Liver (tissue), 9 donors: ENCODE results near the gene HBA2. TPM values are rescaled to one million over a fixed set of nuclear protein-coding genes. Genes with fewer than 3 reads are reported as not detected.

Experiments used
- DNase-seq: peaks from one replicate; pipeline ENCODE4 v3.0.0-alpha.2; 2017; ENCODE audit warnings: low spot score
- H3K27ac ChIP-seq, 2 donors: one replicate each; pipeline ENCODE4 v1.7.0; 2013; ENCODE audit warnings: inconsistent platforms in 2 of 2, low read length in 2 of 2, control low read depth in 1 of 2, low read depth in 1 of 2, mild to moderate bottlenecking in 1 of 2
- H3K27me3 ChIP-seq, 4 donors: one replicate each; pipeline versions ENCODE4 v1.6.1 to v1.7.0; 2013; ENCODE audit warnings: low read length in 3 of 4, inconsistent platforms in 1 of 4, mild to moderate bottlenecking in 1 of 4, moderate library complexity in 1 of 4; ENCODE audit not compliant: control insufficient read depth in 4 of 4, insufficient read depth in 4 of 4
- H3K36me3 ChIP-seq, 4 donors: one replicate each; pipeline versions ENCODE4 v1.6.1 to v1.7.0; 2013; ENCODE audit warnings: low read length in 3 of 4, mild to moderate bottlenecking in 3 of 4, low read depth in 1 of 4, moderate library complexity in 1 of 4; ENCODE audit not compliant: control insufficient read depth in 4 of 4, insufficient read depth in 3 of 4
- H3K4me1 ChIP-seq, 4 donors: one replicate each; pipeline versions ENCODE4 v1.6.1 to v1.7.0; 2013; ENCODE audit warnings: low read length in 3 of 4, mild to moderate bottlenecking in 3 of 4, moderate library complexity in 1 of 4; ENCODE audit not compliant: control insufficient read depth in 4 of 4, insufficient read depth in 4 of 4
- H3K4me3 ChIP-seq, 3 donors: one replicate each; pipeline versions ENCODE4 v1.6.1 to v1.7.0; 2013; ENCODE audit warnings: low read length in 3 of 3, control low read depth in 1 of 3, low read depth in 1 of 3, mild to moderate bottlenecking in 1 of 3
- H3K9ac ChIP-seq, 2 donors: one replicate each; pipeline ENCODE4 v1.7.0; 2013; ENCODE audit warnings: low read length in 2 of 2, mild to moderate bottlenecking in 2 of 2, moderate library complexity in 2 of 2, control low read depth in 1 of 2, low read depth in 1 of 2
- H3K9me3 ChIP-seq, 4 donors: one replicate each; pipeline versions ENCODE4 v1.6.1 to v1.7.0; 2013; ENCODE audit warnings: low read length in 3 of 4; ENCODE audit not compliant: control insufficient read depth in 4 of 4
- ATF3 ChIP-seq: IDR thresholded peaks from 2 replicates; pipeline ENCODE4 v1.6.1; 2016; ENCODE audit warnings: antibody characterized with exemption
- CTCF ChIP-seq: fragments of 150-350 bp; IDR thresholded peaks from 2 replicates; pipeline ENCODE4 v1.5.1; 2017; ENCODE audit warnings: improper control_type of control experiment, low read depth, low read length; ENCODE audit not compliant: missing input control
- EGR1 ChIP-seq, 2 donors: IDR thresholded peaks; 2 replicates each; pipeline ENCODE4 v1.6.1; 2016 to 2018; ENCODE audit warnings: antibody characterized with exemption in 2 of 2, low read depth in 2 of 2
- FOXA1 ChIP-seq: IDR thresholded peaks from 2 replicates; pipeline ENCODE4 v1.6.1; 2016; ENCODE audit warnings: antibody characterized with exemption
- GABPA ChIP-seq, 2 donors: IDR thresholded peaks in 1 of 2; conservative IDR thresholded peaks in 1 of 2; 2 replicates each; pipeline ENCODE4 v1.6.1; 2016; ENCODE audit warnings: antibody characterized with exemption in 2 of 2, mild to moderate bottlenecking in 1 of 2, moderate library complexity in 1 of 2
- HNF4A ChIP-seq, 2 donors: conservative IDR thresholded peaks; 2 replicates each; pipeline ENCODE4 v1.6.1; 2016; ENCODE audit warnings: antibody characterized with exemption in 2 of 2, mild to moderate bottlenecking in 2 of 2
- HNF4G ChIP-seq: IDR thresholded peaks from 2 replicates; pipeline ENCODE4 v1.6.1; 2016; ENCODE audit warnings: antibody characterized with exemption
- JUND ChIP-seq, 2 donors: IDR thresholded peaks; 2 replicates each; pipeline ENCODE4 v1.6.1; 2016; ENCODE audit warnings: antibody characterized with exemption in 2 of 2
- MAX ChIP-seq: IDR thresholded peaks from 2 replicates; pipeline ENCODE4 v1.6.1; 2016; ENCODE audit warnings: antibody characterized with exemption
- NR2F2 ChIP-seq: IDR thresholded peaks from 2 replicates; pipeline ENCODE4 v1.6.1; 2016; ENCODE audit warnings: antibody characterized with exemption
- RAD21 ChIP-seq, 2 donors: IDR thresholded peaks; 2 replicates each; pipeline ENCODE4 v1.6.1; 2016; ENCODE audit warnings: antibody characterized with exemption in 2 of 2, mild to moderate bottlenecking in 2 of 2
- REST ChIP-seq: IDR thresholded peaks from 2 replicates; pipeline ENCODE4 v1.6.1; 2016; ENCODE audit warnings: antibody characterized with exemption, mild to moderate bottlenecking
- RXRA ChIP-seq, 2 donors: IDR thresholded peaks; 2 replicates each; pipeline ENCODE4 v1.6.1; 2017 to 2018; ENCODE audit warnings: antibody characterized with exemption in 2 of 2, mild to moderate bottlenecking in 1 of 2
- SP1 ChIP-seq: IDR thresholded peaks from 2 replicates; pipeline ENCODE4 v1.6.1; 2018; ENCODE audit warnings: antibody characterized with exemption, mild to moderate bottlenecking
- TAF1 ChIP-seq: conservative IDR thresholded peaks from 2 replicates; pipeline ENCODE4 v1.6.1; 2016; ENCODE audit warnings: antibody characterized with exemption, mild to moderate bottlenecking
- YY1 ChIP-seq: IDR thresholded peaks from 2 replicates; pipeline ENCODE4 v1.6.1; 2016; ENCODE audit warnings: antibody characterized with exemption, mild to moderate bottlenecking
- WGBS: extraction: QIAGEN DNeasy Blood & Tissue Kit; methylation state at CpG from one replicate; pipeline ENCODE4 v1.1.7; 2013; 5-methylcytosine and 5-hydroxymethylcytosine counted together
- polyA plus RNA-seq, 2 donors: library from polyadenylated mRNA; stranded (reverse) in 1 of 2; unstranded in 1 of 2; fragments of 200-250 nt in 1 of 2; fragments of >200 nt in 1 of 2; fragmentation: Nextera tagmentation in 1 of 2; extraction: Ambion mirVana in 1 of 2; gene quantifications; one replicate each; pipeline versions ENCODE4 v1.2.1 to v1.2.3, GENCODE V29; 2013 to 2015
- total RNA-seq, 2 donors: library from RNA; depleted of rRNA; stranded (reverse); fragments of >200 nt; gene quantifications; one replicate each; pipeline ENCODE4 v1.2.3, GENCODE V29; 2014
- TF ChIP-seq, protein P1 (sequence below): IDR thresholded peaks from 2 replicates; pipeline ENCODE4 v1.6.1; 2016; ENCODE audit warnings: antibody characterized with exemption
- donor health status: healthy.
- donor health status: healthy.
- donor health status: healthy.
- donor health status: healthy.
- donor health status: healthy.

The HBA2 gene
- total and polyA plus RNA-seq, 4 donors, result 2.8 to 36,951 (median 46.0) TPM

GRCh38 chr16:167122-167690, 5.5 kb upstream of the HBA2 start:
- Histone ChIP-seq H3K4me3 (no peak overlapping the region), H3K27me3 (peaks cover 8 to 19% (median 10%) of the 10 kb centered on the region in 4 donors), H3K36me3 (no peaks in the 10 kb centered on the region), H3K4me1 (peaks cover 2 to 12% (median 10%) of the 10 kb centered on the region in 4 donors), H3K9ac (no peak overlapping the region), H3K9me3 (no peaks in the 10 kb centered on the region), H3K27ac (no peak overlapping the region)
- peak; percentile 59 for DNase-seq
- TF ChIP-seq EGR1 (IDR thresholded peaks at IDR 0.05; ENCODE audit: low read depth in 2 of 2) (no peak), CTCF (no peak), REST (no peak), ATF3 (no peak), MAX (no peak), HNF4A (conservative IDR thresholded peaks at IDR 0.05) (no peak), HNF4G (no peak), YY1 (no peak), RXRA (IDR thresholded peaks at IDR 0.05) (no peak), JUND (IDR thresholded peaks at IDR 0.05) (no peak), SP1 (no peak), FOXA1 (no peak), TAF1 (no peak), NR2F2 (no peak), RAD21 (IDR thresholded peaks at IDR 0.05) (no peak), GABPA (IDR thresholded peaks at IDR 0.05 in 1 of 2, conservative IDR thresholded peaks at IDR 0.05 in 1 of 2) (no peak)
- TF ChIP-seq, protein P1, sequence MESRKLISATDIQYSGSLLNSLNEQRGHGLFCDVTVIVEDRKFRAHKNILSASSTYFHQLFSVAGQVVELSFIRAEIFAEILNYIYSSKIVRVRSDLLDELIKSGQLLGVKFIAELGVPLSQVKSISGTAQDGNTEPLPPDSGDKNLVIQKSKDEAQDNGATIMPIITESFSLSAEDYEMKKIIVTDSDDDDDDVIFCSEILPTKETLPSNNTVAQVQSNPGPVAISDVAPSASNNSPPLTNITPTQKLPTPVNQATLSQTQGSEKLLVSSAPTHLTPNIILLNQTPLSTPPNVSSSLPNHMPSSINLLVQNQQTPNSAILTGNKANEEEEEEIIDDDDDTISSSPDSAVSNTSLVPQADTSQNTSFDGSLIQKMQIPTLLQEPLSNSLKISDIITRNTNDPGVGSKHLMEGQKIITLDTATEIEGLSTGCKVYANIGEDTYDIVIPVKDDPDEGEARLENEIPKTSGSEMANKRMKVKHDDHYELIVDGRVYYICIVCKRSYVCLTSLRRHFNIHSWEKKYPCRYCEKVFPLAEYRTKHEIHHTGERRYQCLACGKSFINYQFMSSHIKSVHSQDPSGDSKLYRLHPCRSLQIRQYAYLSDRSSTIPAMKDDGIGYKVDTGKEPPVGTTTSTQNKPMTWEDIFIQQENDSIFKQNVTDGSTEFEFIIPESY, result no peak
- 14% methylated on average over 11 of the region's 11 CpGs for WGBS
